Skeletal muscle tissue (tissue), 4 donors: ENCODE measurements around the gene FAU. TPM values are rescaled to one million over a fixed set of nuclear protein-coding genes. Genes with fewer than 3 reads are reported as not detected.

Experiments
- H3K27ac ChIP-seq: one replicate; pipeline ENCODE4 v1.7.0; 2013; ENCODE audit warnings: mild to moderate bottlenecking, low read depth, low read length, inconsistent platforms
- H3K27me3 ChIP-seq, 3 donors: one replicate each; pipeline ENCODE4 v1.7.0; 2013; ENCODE audit warnings: low read length in 3 of 3; ENCODE audit not compliant: control insufficient read depth in 3 of 3, insufficient read depth in 3 of 3
- H3K36me3 ChIP-seq, 3 donors: one replicate each; pipeline ENCODE4 v1.7.0; 2013; ENCODE audit warnings: low read length in 3 of 3; ENCODE audit not compliant: control insufficient read depth in 3 of 3, insufficient read depth in 3 of 3
- H3K4me1 ChIP-seq, 3 donors: one replicate each; pipeline ENCODE4 v1.7.0; 2013; ENCODE audit warnings: low read length in 3 of 3, mild to moderate bottlenecking in 3 of 3; ENCODE audit not compliant: control insufficient read depth in 3 of 3, insufficient read depth in 3 of 3
- H3K4me3 ChIP-seq, 3 donors: one replicate each; pipeline ENCODE4 v1.7.0; 2013; ENCODE audit warnings: low read length in 3 of 3
- H3K9ac ChIP-seq, 3 donors: one replicate each; pipeline ENCODE4 v1.7.0; 2013; ENCODE audit warnings: low read length in 3 of 3, mild to moderate bottlenecking in 3 of 3, moderate library complexity in 2 of 3, low read depth in 1 of 3
- H3K9me3 ChIP-seq, 3 donors: one replicate each; pipeline ENCODE4 v1.7.0; 2013; ENCODE audit warnings: low read length in 3 of 3; ENCODE audit not compliant: control insufficient read depth in 3 of 3
- total RNA-seq: library from RNA; depleted of rRNA; stranded (reverse); fragments of >200 nt; gene quantifications from one replicate; pipeline ENCODE4 v1.2.3, GENCODE V29; 2014
- donor health status: Osteomylitis.

Gene FAU
- total RNA-seq, 1 donor from 2014 or later: 292 TPM

DNA sequence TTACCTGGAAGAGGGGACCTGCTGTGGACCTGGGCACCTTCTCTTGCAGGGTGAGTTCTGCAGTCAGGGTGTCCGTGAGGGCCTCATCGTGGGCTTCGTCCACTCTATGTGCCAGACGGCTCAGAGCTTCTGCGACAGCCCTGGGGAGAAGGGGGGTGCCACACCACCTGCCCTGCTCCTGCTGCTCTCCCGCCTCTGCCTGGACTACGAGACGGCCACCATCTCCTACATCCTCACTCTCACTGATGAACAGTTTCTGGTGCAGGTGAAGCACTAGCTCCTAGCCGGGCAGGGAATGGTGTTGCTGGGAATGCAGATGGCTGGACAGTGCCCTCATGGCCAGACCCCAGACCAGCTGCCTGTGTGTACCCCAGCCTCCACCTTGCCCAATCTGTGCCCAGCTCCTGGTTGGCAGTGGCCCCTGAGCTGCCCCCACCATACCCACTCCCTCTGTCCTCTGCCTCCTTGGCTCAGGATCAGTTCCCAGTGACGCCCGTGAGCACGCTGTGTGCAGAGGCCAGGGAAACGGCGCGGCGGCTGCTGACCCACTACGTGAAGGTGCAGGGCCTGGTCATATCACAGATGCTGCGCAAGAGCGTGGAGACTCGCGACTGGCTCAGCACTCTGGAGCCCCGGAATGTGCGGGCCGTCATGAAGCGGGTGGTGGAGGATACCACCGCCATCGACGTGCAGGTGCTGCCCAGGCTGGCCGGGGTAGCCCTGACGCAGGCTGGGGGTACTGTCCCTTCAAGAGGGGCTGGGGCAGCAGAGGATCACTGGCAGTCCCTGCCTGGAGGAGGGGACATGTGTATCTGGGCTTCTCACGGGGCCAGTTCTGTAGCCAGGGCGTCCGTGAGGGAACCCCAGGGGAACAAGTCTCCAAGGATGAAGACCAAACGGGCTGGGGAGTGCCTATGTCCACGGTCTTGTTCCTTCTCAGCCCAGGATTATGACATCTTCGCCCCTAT lies 12.4 kb downstream of the FAU start:
- H3K9me3 ChIP-seq: no peaks in the 10 kb centered on the region
- H3K27me3 ChIP-seq: no peaks in the 10 kb centered on the region
- H3K4me3 ChIP-seq: no peak overlapping the region
- no peak overlapping the region for H3K9ac ChIP-seq
- H3K4me1 ChIP-seq: peaks cover 22 to 39% (median 38%) of the 10 kb centered on the region in 3 donors
- peaks cover 20 to 33% (median 26%) of the 10 kb centered on the region in 3 donors for H3K36me3 ChIP-seq
- H3K27ac ChIP-seq: no peak overlapping the region

DNA sequence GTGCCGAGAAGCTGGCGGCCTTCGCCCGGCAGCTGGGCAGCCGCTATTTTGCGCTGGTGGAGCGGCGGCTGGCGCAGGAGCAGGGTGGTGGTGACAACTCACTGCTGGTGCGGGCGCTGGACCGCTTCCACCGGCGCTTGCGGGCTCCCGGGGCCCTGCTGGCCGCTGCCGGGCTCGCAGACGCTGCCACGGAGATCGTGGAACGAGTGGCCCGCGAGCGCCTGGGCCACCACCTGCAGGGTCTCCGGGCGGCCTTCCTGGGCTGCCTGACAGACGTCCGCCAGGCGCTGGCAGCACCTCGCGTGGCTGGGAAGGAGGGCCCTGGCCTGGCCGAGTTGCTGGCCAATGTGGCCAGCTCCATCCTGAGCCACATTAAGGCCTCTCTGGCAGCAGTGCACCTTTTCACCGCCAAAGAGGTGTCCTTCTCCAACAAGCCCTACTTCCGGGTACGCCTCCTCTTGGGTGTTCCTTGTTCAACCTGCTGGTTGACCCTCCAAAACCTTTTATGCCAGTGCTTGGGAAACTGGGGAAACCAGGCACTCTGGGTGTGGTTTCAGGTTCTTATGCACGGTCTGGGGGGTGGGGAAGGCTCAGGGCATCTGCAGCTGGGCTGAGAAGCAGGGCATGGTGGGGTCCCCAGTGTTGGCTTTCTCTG lies 13.3 kb downstream of the FAU start:
- Histone ChIP-seq H3K4me3 (no peak overlapping the region), H3K4me1 (peaks cover 22 to 42% (median 39%) of the 10 kb centered on the region in 3 donors), H3K9ac (no peak overlapping the region), H3K27ac (no peak overlapping the region), H3K9me3 (no peaks in the 10 kb centered on the region), H3K36me3 (peaks cover 20 to 31% (median 26%) of the 10 kb centered on the region in 3 donors), H3K27me3 (no peaks in the 10 kb centered on the region)

DNA sequence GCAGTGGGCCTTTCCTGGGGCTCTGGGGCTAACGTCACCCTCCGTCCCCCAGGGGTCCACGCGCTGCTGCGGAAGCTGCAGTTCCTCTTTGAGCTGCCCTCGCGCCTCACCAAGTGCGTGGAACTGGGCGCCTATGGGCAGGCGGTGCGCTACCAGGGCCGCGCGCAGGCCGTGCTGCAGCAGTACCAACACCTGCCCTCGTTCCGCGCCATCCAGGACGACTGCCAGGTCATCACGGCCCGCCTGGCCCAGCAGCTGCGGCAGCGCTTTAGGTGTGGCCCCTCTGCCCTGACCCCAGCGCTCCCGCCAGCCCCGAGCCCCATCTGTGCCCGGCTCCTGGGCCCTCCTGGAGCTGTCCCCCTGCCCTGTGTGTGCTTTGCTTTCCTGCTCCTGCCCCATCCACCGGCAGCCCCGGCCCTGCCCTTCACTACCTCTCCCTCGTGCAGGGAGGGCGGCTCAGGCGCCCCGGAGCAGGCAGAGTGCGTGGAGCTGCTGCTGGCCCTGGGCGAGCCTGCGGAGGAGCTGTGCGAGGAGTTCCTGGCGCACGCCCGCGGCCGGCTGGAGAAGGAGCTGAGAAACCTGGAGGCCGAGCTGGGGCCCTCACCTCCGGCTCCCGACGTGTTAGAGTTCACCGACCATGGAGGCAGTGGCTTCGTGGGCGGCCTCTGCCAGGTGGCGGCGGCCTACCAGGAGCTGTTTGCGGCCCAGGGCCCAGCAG lies 14.0 kb downstream of the FAU start:
- Histone ChIP-seq H3K9me3 (no peaks in the 10 kb centered on the region), H3K4me3 (no peak overlapping the region), H3K36me3 (peaks cover 20 to 31% (median 26%) of the 10 kb centered on the region in 3 donors), H3K27me3 (no peaks in the 10 kb centered on the region), H3K9ac (no peak overlapping the region), H3K4me1 (peaks cover 19 to 38% (median 37%) of the 10 kb centered on the region in 3 donors), H3K27ac (no peak overlapping the region)

GRCh38 chr11:65107078-65107477 lies 14.9 kb downstream of the FAU start:
- H3K9ac ChIP-seq: no peak overlapping the region
- H3K27ac ChIP-seq: no peak overlapping the region
- H3K4me1 ChIP-seq: peaks cover 23 to 37% (median 37%) of the 10 kb centered on the region in 3 donors
- H3K9me3 ChIP-seq: no peaks in the 10 kb centered on the region
- H3K4me3 ChIP-seq: no peak overlapping the region
- H3K36me3 ChIP-seq: peaks cover 20 to 31% (median 26%) of the 10 kb centered on the region in 3 donors
- no peaks in the 10 kb centered on the region for H3K27me3 ChIP-seq

GRCh38 chr11:65104628-65105027 lies 17.3 kb downstream of the FAU start:
- Histone ChIP-seq H3K4me3 (no peak overlapping the region), H3K4me1 (peaks cover 9 to 29% (median 22%) of the 10 kb centered on the region in 3 donors), H3K36me3 (peaks cover 16 to 23% (median 22%) of the 10 kb centered on the region in 3 donors), H3K9me3 (no peaks in the 10 kb centered on the region), H3K9ac (peak overlapping the region in 2 of 3 donors; percentile 35 to 54), H3K27ac (no peak overlapping the region), H3K27me3 (no peaks in the 10 kb centered on the region)

DNA sequence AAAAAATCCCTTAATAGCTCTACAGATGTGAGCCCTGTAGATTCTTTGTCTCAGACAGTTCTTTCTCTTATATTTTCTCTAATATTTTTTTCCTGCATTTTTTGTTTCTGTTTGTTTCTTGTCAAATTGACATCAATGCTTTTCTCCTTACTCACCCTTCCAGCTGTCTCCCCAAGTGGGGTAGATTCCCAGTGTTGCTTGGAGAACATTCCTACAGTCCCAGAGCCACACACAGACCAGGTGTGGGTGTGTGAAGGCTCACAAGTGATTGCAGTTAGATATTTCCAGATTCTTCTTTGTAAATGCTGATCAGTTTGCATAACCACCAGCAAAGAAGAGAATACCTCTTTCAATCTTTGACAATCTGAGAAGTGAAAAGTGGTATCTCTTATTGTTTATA lies 18.5 kb downstream of the FAU start:
- no peaks in the 10 kb centered on the region for H3K27me3 ChIP-seq
- no peaks in the 10 kb centered on the region for H3K9me3 ChIP-seq
- peaks cover 5 to 13% (median 12%) of the 10 kb centered on the region in 3 donors for H3K36me3 ChIP-seq
- peaks cover 11 to 37% (median 32%) of the 10 kb centered on the region in 3 donors for H3K4me1 ChIP-seq
- H3K27ac ChIP-seq: peak overlapping the region; percentile 64
- no peak overlapping the region for H3K9ac ChIP-seq
- H3K4me3 ChIP-seq: no peak overlapping the region

DNA sequence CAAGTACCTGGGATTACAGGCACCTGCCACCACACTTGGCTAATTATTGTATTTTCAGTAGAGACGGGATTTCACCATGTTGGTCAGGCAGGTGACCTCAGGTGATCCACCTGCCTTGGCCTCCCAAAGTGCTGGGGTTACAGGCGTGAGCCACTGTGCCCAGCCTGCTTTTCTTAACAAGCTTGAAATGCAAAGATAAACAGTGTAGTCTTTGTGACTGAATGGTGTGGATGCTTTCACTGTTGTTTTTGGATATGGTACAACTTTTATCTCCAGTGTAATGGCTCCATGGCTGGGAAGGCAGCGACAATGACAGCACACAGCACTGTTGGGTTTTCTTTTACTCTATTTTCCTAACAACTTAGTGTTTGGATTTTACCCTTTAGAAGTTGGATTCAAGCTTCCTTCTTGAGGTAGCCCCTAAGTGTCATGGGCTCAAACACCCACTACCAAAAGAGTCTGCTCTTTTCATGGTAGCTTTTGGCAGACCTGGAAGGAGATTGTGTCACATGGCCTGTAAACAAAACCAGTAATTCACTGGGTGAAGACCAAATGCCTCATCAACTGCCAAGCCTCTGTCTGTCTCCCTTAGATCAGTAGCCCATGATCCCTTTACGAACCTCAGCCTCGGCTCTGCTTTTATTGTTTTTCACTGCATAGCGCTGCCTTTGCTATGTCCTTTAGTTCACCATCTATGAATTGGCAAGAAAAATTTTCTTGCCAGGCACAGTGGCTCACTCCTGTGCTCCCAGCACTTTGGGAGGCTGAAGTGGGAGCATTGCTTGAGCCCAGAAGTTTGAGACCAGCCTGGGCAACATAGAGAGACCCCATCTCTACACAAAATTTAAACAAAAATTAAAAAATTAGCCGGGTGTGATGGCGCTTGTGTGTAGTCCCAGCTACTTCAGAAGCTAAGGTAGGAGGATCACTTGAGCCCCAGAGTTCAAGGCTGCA lies 19.5 kb downstream of the FAU start:
- Histone ChIP-seq H3K4me3 (no peak overlapping the region), H3K9me3 (no peaks in the 10 kb centered on the region), H3K9ac (peak overlapping the region in 2 of 3 donors; percentile 30 to 42), H3K4me1 (peaks cover 11 to 37% (median 36%) of the 10 kb centered on the region in 3 donors), H3K27ac (peak overlapping the region; percentile 64), H3K36me3 (peaks cover 4 to 10% (median 6%) of the 10 kb centered on the region in 3 donors), H3K27me3 (no peaks in the 10 kb centered on the region)

- H3K9me3 ChIP-seq: no peaks in the 10 kb centered on the region
- H3K27me3 ChIP-seq: no peaks in the 10 kb centered on the region
- peaks cover 4 to 10% (median 6%) of the 10 kb centered on the region in 3 donors for H3K36me3 ChIP-seq
- no peak overlapping the region for H3K4me3 ChIP-seq
- no peak overlapping the region for H3K9ac ChIP-seq
- peaks cover 17 to 44% (median 44%) of the 10 kb centered on the region in 3 donors for H3K4me1 ChIP-seq
- no peak overlapping the region for H3K27ac ChIP-seq
These were observed 21.1 kb downstream of the FAU start for GRCh38 chr11:65100674-65101350.
